ENCODE measurements around the gene U2AF1L4.

GRCh38 chr19:35696835-35697234 is 48.4 kb downstream of the U2AF1L4 start:
- TF ChIP-seq CTCF (IDR thresholded peaks at IDR 0.05) = no peak
- TF ChIP-seq POLR2A (IDR thresholded peaks at IDR 0.05) = no peak
